Hindlimb muscle (tissue), 1 donor: ENCODE measurements around the gene CCDC51. TPM values are rescaled to one million over a fixed set of nuclear protein-coding genes. Genes with fewer than 3 reads are reported as not detected.
A peak's percentile ranks its signal among the peaks of the same experiment; 100 is the strongest.
"Not testable (repeated sequence)": the region's sequence is repeated elsewhere in the genome, so short reads cannot be mapped to it uniquely, and the experiment has no call there.

Experiments used
- DNase-seq: peaks from one replicate; pipeline ENCODE4 v3.0.0-alpha.2; 2013
- polyA plus RNA-seq: library from polyadenylated mRNA; unstranded; fragments of 120-200 nt; gene quantifications from one replicate; pipeline ENCODE4 v1.2.1, GENCODE V29; 2013; ENCODE audit not compliant: insufficient read length

Gene CCDC51
- polyA plus RNA-seq, 1 donor, result 16.5 TPM

GRCh38 chr3:48405971-48406370 is 33.9 kb downstream of the CCDC51 start:
- DNase-seq, result no peak

GRCh38 chr3:48405343-48405881 is 34.5 kb downstream of the CCDC51 start:
- no peak for DNase-seq

GRCh38 chr3:48404440-48405342 is 35.2 kb downstream of the CCDC51 start:
- no peak for DNase-seq

- no peak for DNase-seq
These were observed 36.1 kb downstream of the CCDC51 start for GRCh38 chr3:48403533-48404439.

GRCh38 chr3:48402907-48403306 is 37.0 kb downstream of the CCDC51 start:
- DNase-seq, result no peak

GRCh38 chr3:48402281-48402732 is 37.6 kb downstream of the CCDC51 start:
- peak; percentile 17 for DNase-seq

GRCh38 chr3:48401434-48401901 is 38.5 kb downstream of the CCDC51 start:
- not testable (repeated sequence) for DNase-seq

- DNase-seq, result peak; percentile 47
These were observed 39.0 kb downstream of the CCDC51 start for GRCh38 chr3:48400824-48401433.

- no peak for DNase-seq
These were observed 40.3 kb downstream of the CCDC51 start for GRCh38 chr3:48399387-48400172.

- no peak for DNase-seq
These were observed 41.1 kb downstream of the CCDC51 start for GRCh38 chr3:48398701-48399386.

GRCh38 chr3:48397767-48398681 is 41.9 kb downstream of the CCDC51 start:
- DNase-seq, result no peak

GRCh38 chr3:48395714-48396113 is 44.2 kb downstream of the CCDC51 start:
- DNase-seq, result no peak

GRCh38 chr3:48394391-48394790 is 45.5 kb downstream of the CCDC51 start:
- no peak for DNase-seq

GRCh38 chr3:48388966-48389365 is 51.0 kb downstream of the CCDC51 start:
- DNase-seq, result no peak

GRCh38 chr3:48387634-48388033 is 52.3 kb downstream of the CCDC51 start:
- no peak for DNase-seq
